Astrocyte (in vitro differentiated cells and primary cell): ENCODE data around the gene TMEM120B.

ENCODE experiments used
- CTCF ChIP-seq: IDR thresholded peaks from 2 replicates; pipeline ENCODE4 v1.5.1; 2011; ENCODE audit warnings: low read depth, mild to moderate bottlenecking, inconsistent platforms, low read length, moderate library complexity; ENCODE audit not compliant: insufficient read depth
- EZH2 ChIP-seq: IDR thresholded peaks from 2 replicates; pipeline ENCODE4 v1.6.1; 2012; ENCODE audit warnings: mild to moderate bottlenecking, low read length, inconsistent platforms; ENCODE audit not compliant: insufficient read depth

GRCh38 chr12:121810833-121811433, 98.4 kb downstream of the TMEM120B start:
- TF ChIP-seq CTCF (no peak), EZH2 (no peak)
